Neural cell (in vitro differentiated cells): ENCODE data around the gene SLX4IP.

Experiments used
- EZH2 ChIP-seq: fragments of 200-600, 300-800 bp; shearing (Covaris generic), sonication (generic); IDR thresholded peaks from 2 replicates; pipeline ENCODE4 v1.6.1; 2014; ENCODE audit warnings: antibody characterized with exemption, low read length, borderline replicate concordance, mild to moderate bottlenecking; ENCODE audit not compliant: insufficient read depth, poor library complexity, severe bottlenecking
- TF ChIP-seq, protein P1 (sequence below): fragments of 450-650 bp; IDR thresholded peaks from 2 replicates; pipeline ENCODE4 v1.5.1; 2014; ENCODE audit warnings: antibody characterized with exemption, mild to moderate bottlenecking, moderate library complexity; ENCODE audit not compliant: poor library complexity, severe bottlenecking

- TF ChIP-seq, protein P1, sequence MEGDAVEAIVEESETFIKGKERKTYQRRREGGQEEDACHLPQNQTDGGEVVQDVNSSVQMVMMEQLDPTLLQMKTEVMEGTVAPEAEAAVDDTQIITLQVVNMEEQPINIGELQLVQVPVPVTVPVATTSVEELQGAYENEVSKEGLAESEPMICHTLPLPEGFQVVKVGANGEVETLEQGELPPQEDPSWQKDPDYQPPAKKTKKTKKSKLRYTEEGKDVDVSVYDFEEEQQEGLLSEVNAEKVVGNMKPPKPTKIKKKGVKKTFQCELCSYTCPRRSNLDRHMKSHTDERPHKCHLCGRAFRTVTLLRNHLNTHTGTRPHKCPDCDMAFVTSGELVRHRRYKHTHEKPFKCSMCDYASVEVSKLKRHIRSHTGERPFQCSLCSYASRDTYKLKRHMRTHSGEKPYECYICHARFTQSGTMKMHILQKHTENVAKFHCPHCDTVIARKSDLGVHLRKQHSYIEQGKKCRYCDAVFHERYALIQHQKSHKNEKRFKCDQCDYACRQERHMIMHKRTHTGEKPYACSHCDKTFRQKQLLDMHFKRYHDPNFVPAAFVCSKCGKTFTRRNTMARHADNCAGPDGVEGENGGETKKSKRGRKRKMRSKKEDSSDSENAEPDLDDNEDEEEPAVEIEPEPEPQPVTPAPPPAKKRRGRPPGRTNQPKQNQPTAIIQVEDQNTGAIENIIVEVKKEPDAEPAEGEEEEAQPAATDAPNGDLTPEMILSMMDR = no peak
- no peak for TF ChIP-seq EZH2
Measured at GRCh38 chr20:10388597-10388996, 46.5 kb upstream of the SLX4IP start.
